SJCRH30 (cell line): ENCODE measurements around the gene MSMO1. TPM values are rescaled to one million over a fixed set of nuclear protein-coding genes. Genes with fewer than 3 reads are reported as not detected.

Source experiments
- DNase-seq, 2 experiments: peaks; one replicate each; pipeline ENCODE4 v3.0.0-alpha.2; 2015 to 2020
- H3K27ac ChIP-seq: fragments of 250-450 bp; sonication (Bioruptor Pico); 2 replicates; pipeline ENCODE4 v1.5.1; 2020; ENCODE audit warnings: mild to moderate bottlenecking, moderate library complexity
- H3K27me3 ChIP-seq: fragments of 250-450 bp; sonication (Bioruptor Pico); 2 replicates; pipeline ENCODE4 v1.5.1; 2020; ENCODE audit warnings: mild to moderate bottlenecking, moderate library complexity
- H3K36me3 ChIP-seq: fragments of 250-450 bp; sonication (Bioruptor Pico); 2 replicates; pipeline ENCODE4 v1.5.1; 2020; ENCODE audit warnings: mild to moderate bottlenecking, moderate library complexity
- H3K4me1 ChIP-seq: fragments of 250-450 bp; sonication (Bioruptor Pico); 2 replicates; pipeline ENCODE4 v1.5.1; 2020; ENCODE audit warnings: mild to moderate bottlenecking, moderate library complexity
- H3K4me3 ChIP-seq: fragments of 250-450 bp; sonication (Bioruptor Pico); 2 replicates; pipeline ENCODE4 v1.5.1; 2020; ENCODE audit warnings: mild to moderate bottlenecking, moderate library complexity
- H3K9me3 ChIP-seq: fragments of 250-450 bp; sonication (Bioruptor Pico); replicated peaks from 2 replicates; pipeline ENCODE4 v1.5.1; 2020; ENCODE audit warnings: mild to moderate bottlenecking, moderate library complexity
- total RNA-seq: library from RNA; depleted of rRNA; stranded (reverse); fragments of >200 nt; shearing (Covaris generic); gene quantifications from 2 replicates; pipeline ENCODE4 v1.2.3, GENCODE V29; 2014; rRNA removed

MSMO1 gene
- total RNA-seq, 1 experiment from 2014 or later = 44.6 TPM

DNA sequence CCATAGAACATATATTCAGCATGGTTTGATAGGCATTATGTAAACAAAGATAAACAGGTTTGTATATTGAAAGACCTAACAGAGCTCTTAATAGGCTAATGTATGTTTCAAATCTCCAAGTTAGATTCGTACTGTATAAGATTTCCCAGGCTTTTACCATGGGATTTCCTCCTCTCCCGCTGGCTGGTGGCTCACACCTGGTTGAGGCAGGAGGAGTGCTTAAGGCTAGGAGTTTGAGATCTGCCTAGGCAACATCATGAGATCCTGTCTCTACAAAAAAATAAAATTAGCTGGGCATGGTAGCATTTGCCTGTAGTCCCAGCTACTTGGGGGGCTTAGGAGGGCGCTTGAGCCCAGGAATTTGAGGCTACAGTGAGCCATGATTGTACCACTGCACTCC is 56.7 kb downstream of the MSMO1 start:
- Histone ChIP-seq H3K4me3 (no peak overlapping the region), H3K27ac (no peak overlapping the region), H3K36me3 (no peaks in the 10 kb centered on the region), H3K4me1 (no peaks in the 10 kb centered on the region), H3K9me3 (no peaks in the 10 kb centered on the region), H3K27me3 (no peaks in the 10 kb centered on the region)
- no peak for DNase-seq

GRCh38 chr4:165384598-165384997 is 57.1 kb downstream of the MSMO1 start:
- no peaks in the 10 kb centered on the region for H3K9me3 ChIP-seq
- H3K4me3 ChIP-seq = no peak overlapping the region
- no peaks in the 10 kb centered on the region for H3K4me1 ChIP-seq
- H3K27me3 ChIP-seq = no peaks in the 10 kb centered on the region
- no peak overlapping the region for H3K27ac ChIP-seq
- H3K36me3 ChIP-seq = no peaks in the 10 kb centered on the region
- peak in 1 of 2 experiments; percentile 21 for DNase-seq

- H3K27ac ChIP-seq = no peak overlapping the region
- H3K4me1 ChIP-seq = no peaks in the 10 kb centered on the region
- H3K27me3 ChIP-seq = no peaks in the 10 kb centered on the region
- H3K9me3 ChIP-seq = no peaks in the 10 kb centered on the region
- H3K4me3 ChIP-seq = no peak overlapping the region
- no peaks in the 10 kb centered on the region for H3K36me3 ChIP-seq
- DNase-seq = no peak
Measured at GRCh38 chr4:165385126-165385525, 57.7 kb downstream of the MSMO1 start.

- no peaks in the 10 kb centered on the region for H3K9me3 ChIP-seq
- no peak overlapping the region for H3K4me3 ChIP-seq
- no peaks in the 10 kb centered on the region for H3K4me1 ChIP-seq
- no peaks in the 10 kb centered on the region for H3K27me3 ChIP-seq
- no peaks in the 10 kb centered on the region for H3K36me3 ChIP-seq
- no peak for DNase-seq
- H3K27ac ChIP-seq = no peak overlapping the region
Measured at GRCh38 chr4:165386328-165386727, 58.9 kb downstream of the MSMO1 start.

DNA sequence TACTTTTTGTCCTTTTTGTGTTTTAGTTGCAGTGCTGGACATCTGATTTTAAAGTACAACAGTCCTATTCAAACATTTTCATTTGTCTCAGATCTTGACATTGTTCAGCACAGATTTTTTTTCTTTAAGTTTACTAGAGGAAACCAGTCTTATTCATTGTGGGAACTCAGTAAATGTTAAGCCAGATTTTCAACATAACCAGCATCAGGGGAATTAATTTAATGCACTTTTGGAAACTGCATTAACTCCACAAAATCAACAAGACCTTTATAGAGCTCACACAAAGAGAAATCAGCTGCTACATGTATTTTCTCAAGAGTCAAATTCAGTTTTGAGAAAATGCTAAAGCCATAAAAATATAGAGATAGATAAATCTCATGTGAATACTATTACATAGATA is 61.3 kb downstream of the MSMO1 start:
- Histone ChIP-seq H3K36me3 (no peaks in the 10 kb centered on the region), H3K4me1 (no peaks in the 10 kb centered on the region), H3K27me3 (no peaks in the 10 kb centered on the region), H3K27ac (no peak overlapping the region), H3K4me3 (no peak overlapping the region), H3K9me3 (no peaks in the 10 kb centered on the region)
- DNase-seq = no peak

Other genes with a start within 250 kb of the MSMO1 start
- gene TMEM192, start 214.8 kb upstream of the MSMO1 start, total RNA-seq = 12.7 and 13.4 TPM in 2 replicates
- gene KLHL2, start 120.1 kb upstream of the MSMO1 start, total RNA-seq = 12.5 and 17.2 TPM in 2 replicates
- gene CPE, start 51.3 kb downstream of the MSMO1 start, total RNA-seq = not detected in 2 replicates